Mesendoderm (in vitro differentiated cells): ENCODE measurements around the gene JCAD.

ENCODE experiments used
- DNase-seq: peaks from one replicate; pipeline ENCODE4 v3.0.0; 2013
- H2AK5ac ChIP-seq: 2 replicates; pipeline ENCODE4 v1.6.1; 2013; ENCODE audit warnings: low read length, inconsistent platforms
- H2BK120ac ChIP-seq: 2 replicates; pipeline ENCODE4 v1.6.1; 2013; ENCODE audit warnings: low read depth, mild to moderate bottlenecking, low read length, moderate library complexity, mixed read lengths
- H2BK15ac ChIP-seq: replicated peaks from 2 replicates; pipeline ENCODE4 v1.6.1; 2013; ENCODE audit warnings: low read depth, mild to moderate bottlenecking, moderate library complexity
- H2BK5ac ChIP-seq: 2 replicates; pipeline ENCODE4 v1.6.1; 2013; ENCODE audit warnings: low read length, inconsistent platforms
- H3K18ac ChIP-seq: 2 replicates; pipeline ENCODE4 v1.6.1; 2013; ENCODE audit warnings: mild to moderate bottlenecking, low read length, mixed read lengths
- H3K23ac ChIP-seq: one replicate; pipeline ENCODE4 v1.6.1; 2013; ENCODE audit warnings: low read length
- H3K27ac ChIP-seq: 2 replicates; pipeline ENCODE4 v1.5.1; 2013; ENCODE audit warnings: low read depth, mild to moderate bottlenecking, inconsistent platforms, low read length, moderate library complexity
- H3K27me3 ChIP-seq: 2 replicates; pipeline ENCODE4 v1.6.1; 2013; ENCODE audit warnings: low read length, control low read depth, mild to moderate bottlenecking, inconsistent platforms; ENCODE audit not compliant: insufficient read depth, poor library complexity
- H3K36me3 ChIP-seq: 2 replicates; pipeline ENCODE4 v1.6.1; 2013; ENCODE audit warnings: low read length, inconsistent platforms; ENCODE audit not compliant: control insufficient read depth, insufficient read depth
- H3K4ac ChIP-seq: one replicate; pipeline ENCODE4 v1.6.1; 2013; ENCODE audit warnings: low read depth, mild to moderate bottlenecking, low read length, moderate library complexity
- H3K4me1 ChIP-seq: 2 replicates; pipeline ENCODE4 v1.6.1; 2013; ENCODE audit warnings: low read depth, low read length, inconsistent platforms; ENCODE audit not compliant: control insufficient read depth
- H3K4me2 ChIP-seq: 2 replicates; pipeline ENCODE4 v1.6.1; 2013; ENCODE audit warnings: low read length
- H3K4me3 ChIP-seq: 2 replicates; pipeline ENCODE4 v1.5.1; 2013; ENCODE audit warnings: mild to moderate bottlenecking, low read length
- H3K56ac ChIP-seq: one replicate; pipeline ENCODE4 v1.6.1; 2013; ENCODE audit warnings: low read length
- H3K79me1 ChIP-seq: 2 replicates; pipeline ENCODE4 v1.6.1; 2013; ENCODE audit warnings: low read length, inconsistent platforms
- H3K79me2 ChIP-seq: 2 replicates; pipeline ENCODE4 v1.6.1; 2013; ENCODE audit warnings: mild to moderate bottlenecking, low read length; ENCODE audit not compliant: control insufficient read depth, insufficient read depth
- H3K9ac ChIP-seq: 2 replicates; pipeline ENCODE4 v1.6.1; 2013; ENCODE audit warnings: low read length, inconsistent platforms
- H4K5ac ChIP-seq: one replicate; pipeline ENCODE4 v1.6.1; 2013; ENCODE audit warnings: low read length
- H4K8ac ChIP-seq: one replicate; pipeline ENCODE4 v1.6.1; 2013; ENCODE audit warnings: low read depth, mild to moderate bottlenecking, control low read depth, low read length, moderate library complexity
- WGBS: extraction: QIAGEN DNeasy Blood & Tissue Kit; methylation state at CpG from one replicate; pipeline ENCODE4 v1.1.7; 2013; ENCODE audit warnings: low lambda C conversion rate, missing lambda C conversion rate; ENCODE audit not compliant: insufficient coverage; ENCODE audit errors: extremely low coverage; 5-methylcytosine and 5-hydroxymethylcytosine counted together

Gene JCAD

GRCh38 chr10:30079408-30079807 is 20.0 kb upstream of the JCAD start:
- Histone ChIP-seq H2BK120ac (no peak overlapping the region), H3K4me2 (no peak overlapping the region), H3K4me1 (no peaks in the 10 kb centered on the region), H3K23ac (no peak overlapping the region), H3K56ac (no peak overlapping the region), H3K79me2 (no peaks in the 10 kb centered on the region), H2BK15ac (no peak overlapping the region), H3K18ac (no peak overlapping the region), H3K27ac (no peak overlapping the region), H3K27me3 (no peaks in the 10 kb centered on the region), H2AK5ac (no peak overlapping the region), H4K5ac (no peak overlapping the region), H3K9ac (no peak overlapping the region), H3K79me1 (no peaks in the 10 kb centered on the region), H2BK5ac (no peak overlapping the region), H3K4me3 (no peak overlapping the region), H3K36me3 (no peaks in the 10 kb centered on the region), H3K4ac (no peak overlapping the region), H4K8ac (no peak overlapping the region)
- DNase-seq: no peak
- no CpG with 5 or more reads among the region's 1 CpG for WGBS

- Histone ChIP-seq H3K9ac (no peak overlapping the region), H3K18ac (no peak overlapping the region), H3K27me3 (no peaks in the 10 kb centered on the region), H2BK120ac (no peak overlapping the region), H3K4me1 (peaks cover under 1% of the 10 kb centered on the region), H2BK5ac (no peak overlapping the region), H3K56ac (no peak overlapping the region), H4K5ac (no peak overlapping the region), H3K4me3 (no peak overlapping the region), H3K23ac (no peak overlapping the region), H4K8ac (no peak overlapping the region), H3K36me3 (no peaks in the 10 kb centered on the region), H3K4ac (no peak overlapping the region), H2AK5ac (no peak overlapping the region), H3K79me2 (no peaks in the 10 kb centered on the region), H3K4me2 (no peak overlapping the region), H3K27ac (no peak overlapping the region), H3K79me1 (no peaks in the 10 kb centered on the region), H2BK15ac (no peak overlapping the region)
- no CpG with 5 or more reads among the region's 6 CpGs for WGBS
- DNase-seq: no peak
These were observed 16.1 kb upstream of the JCAD start for GRCh38 chr10:30075481-30075880.

GRCh38 chr10:30074933-30075332 is 15.5 kb upstream of the JCAD start:
- no peak overlapping the region for H2BK5ac ChIP-seq

GRCh38 chr10:30074090-30074489 is 14.7 kb upstream of the JCAD start:
- no peak for DNase-seq
- Histone ChIP-seq H3K79me2 (no peaks in the 10 kb centered on the region), H2BK15ac (no peak overlapping the region), H3K4ac (no peak overlapping the region), H3K18ac (no peak overlapping the region), H3K27me3 (no peaks in the 10 kb centered on the region), H2BK5ac (no peak overlapping the region), H3K4me1 (peaks cover 5% of the 10 kb centered on the region), H3K27ac (no peak overlapping the region), H3K9ac (no peak overlapping the region), H4K8ac (no peak overlapping the region), H3K79me1 (no peaks in the 10 kb centered on the region), H2BK120ac (no peak overlapping the region), H3K23ac (no peak overlapping the region), H2AK5ac (no peak overlapping the region), H3K56ac (no peak overlapping the region), H3K4me3 (no peak overlapping the region), H3K4me2 (no peak overlapping the region), H3K36me3 (no peaks in the 10 kb centered on the region), H4K5ac (no peak overlapping the region)
- WGBS: no CpG with 5 or more reads among the region's 2 CpGs

More at GRCh38 chr10:30074933-30075332, 15.5 kb upstream of the JCAD start:
- H3K4me1 ChIP-seq: peaks cover 5% of the 10 kb centered on the region
- H4K8ac ChIP-seq: no peak overlapping the region
- H3K9ac ChIP-seq: no peak overlapping the region
- no peak for DNase-seq
- H3K4me3 ChIP-seq: no peak overlapping the region
- no peak overlapping the region for H2BK15ac ChIP-seq
- H3K23ac ChIP-seq: no peak overlapping the region
- H3K79me2 ChIP-seq: no peaks in the 10 kb centered on the region
- no peak overlapping the region for H3K18ac ChIP-seq
- no peak overlapping the region for H3K4ac ChIP-seq
- no peak overlapping the region for H3K4me2 ChIP-seq
- no peak overlapping the region for H2AK5ac ChIP-seq
- no peak overlapping the region for H4K5ac ChIP-seq
- no peaks in the 10 kb centered on the region for H3K79me1 ChIP-seq
- no peaks in the 10 kb centered on the region for H3K27me3 ChIP-seq
- no peaks in the 10 kb centered on the region for H3K36me3 ChIP-seq
- no peak overlapping the region for H3K56ac ChIP-seq
- H3K27ac ChIP-seq: no peak overlapping the region
- no peak overlapping the region for H2BK120ac ChIP-seq

- H3K18ac ChIP-seq: no peak overlapping the region
- H3K23ac ChIP-seq: no peak overlapping the region
- no peak overlapping the region for H3K9ac ChIP-seq
- no CpG with 5 or more reads among the region's 4 CpGs for WGBS
- no peaks in the 10 kb centered on the region for H3K36me3 ChIP-seq
- H3K79me2 ChIP-seq: no peaks in the 10 kb centered on the region
- H3K4me1 ChIP-seq: peaks cover 5% of the 10 kb centered on the region
- no peak overlapping the region for H3K56ac ChIP-seq
- no peaks in the 10 kb centered on the region for H3K27me3 ChIP-seq
- no peak overlapping the region for H2BK120ac ChIP-seq
- H2BK5ac ChIP-seq: no peak overlapping the region
- no peak for DNase-seq
- no peak overlapping the region for H2AK5ac ChIP-seq
- no peak overlapping the region for H3K4me3 ChIP-seq
- H3K4ac ChIP-seq: no peak overlapping the region
- H4K8ac ChIP-seq: no peak overlapping the region
- H3K79me1 ChIP-seq: no peaks in the 10 kb centered on the region
- no peak overlapping the region for H3K4me2 ChIP-seq
- no peak overlapping the region for H2BK15ac ChIP-seq
- H3K27ac ChIP-seq: no peak overlapping the region
- H4K5ac ChIP-seq: no peak overlapping the region
These were observed 14.3 kb upstream of the JCAD start for GRCh38 chr10:30073767-30074060.

GRCh38 chr10:30073045-30073766 is 13.8 kb upstream of the JCAD start:
- Histone ChIP-seq H3K27ac (no peak overlapping the region), H3K36me3 (no peaks in the 10 kb centered on the region), H3K4me2 (no peak overlapping the region), H2BK15ac (no peak overlapping the region), H3K4me1 (peaks cover 6% of the 10 kb centered on the region), H2BK120ac (no peak overlapping the region), H3K18ac (no peak overlapping the region), H3K79me2 (no peaks in the 10 kb centered on the region), H2BK5ac (no peak overlapping the region), H3K4ac (no peak overlapping the region), H4K8ac (no peak overlapping the region), H3K56ac (no peak overlapping the region), H3K79me1 (no peaks in the 10 kb centered on the region), H3K27me3 (no peaks in the 10 kb centered on the region), H3K9ac (no peak overlapping the region), H3K4me3 (no peak overlapping the region), H2AK5ac (no peak overlapping the region), H3K23ac (no peak overlapping the region), H4K5ac (no peak overlapping the region)
- no peak for DNase-seq
- no CpG with 5 or more reads among the region's 6 CpGs for WGBS
